Vagina (tissue), 2 donors: ENCODE measurements around the gene HERC4. TPM values are rescaled to one million over a fixed set of nuclear protein-coding genes. Genes with fewer than 3 reads are reported as not detected.

Experiments
- DNase-seq, 2 donors: peaks; one replicate each; pipeline ENCODE4 v3.0.0-alpha.2; 2017; ENCODE audit errors: extremely low spot score in 2 of 2
- H3K27ac ChIP-seq: fragments of 200-600 bp; sonication (generic); one replicate; pipeline ENCODE4 v1.5.1; 2019
- H3K27me3 ChIP-seq: fragments of 200-600 bp; sonication (generic); one replicate; pipeline ENCODE4 v1.5.1; 2019
- H3K36me3 ChIP-seq, 2 donors: fragments of 200-600 bp; sonication (generic); one replicate each; pipeline ENCODE4 v1.5.1; 2017 to 2019
- H3K4me1 ChIP-seq: fragments of 200-600 bp; sonication (generic); one replicate; pipeline ENCODE4 v1.5.1; 2019
- H3K4me3 ChIP-seq, 2 donors: fragments of 200-600 bp; sonication (generic); 1 replicate in 1 of 2; 2 replicates in 1 of 2; pipeline ENCODE4 v1.5.1; 2016 to 2019
- H3K9me3 ChIP-seq: fragments of 200-600 bp; sonication (generic); one replicate; pipeline ENCODE4 v1.5.1; 2019
- CTCF ChIP-seq, 3 experiments: fragments of 450-650 bp in 2 of 3; fragments of 200-600 bp in 1 of 3; sonication (generic) in 1 of 3; IDR thresholded peaks; one replicate each; pipeline ENCODE4 v1.5.1; 2017 to 2019; ENCODE audit warnings: antibody characterized with exemption in 3 of 3, mild to moderate bottlenecking in 2 of 3, moderate library complexity in 2 of 3
- POLR2A ChIP-seq, 2 donors: fragments of 450-650 bp; IDR thresholded peaks; one replicate each; pipeline ENCODE4 v1.6.1; 2017; ENCODE audit warnings: antibody characterized with exemption in 2 of 2, mild to moderate bottlenecking in 2 of 2, moderate library complexity in 2 of 2
- POLR2AphosphoS5 ChIP-seq, 2 donors: sonication (generic); formaldehyde crosslinking; IDR thresholded peaks; one replicate each; pipeline ENCODE4 v1.9.0; 2017; ENCODE audit warnings: antibody characterized with exemption in 2 of 2, mild to moderate bottlenecking in 2 of 2, low read depth in 1 of 2; ENCODE audit not compliant: insufficient read depth in 1 of 2
- intact Hi-C: fragments of 100-400 bp; cut with DNase I; formaldehyde crosslinking; loops from one replicate; pipeline ENCODE4 v1.15.1; 2023
- total RNA-seq: library from RNA; depleted of rRNA; stranded (reverse); fragments of >200 nt; gene quantifications from one replicate; pipeline ENCODE4 v1.2.3, GENCODE V29; 2016

HERC4 gene
- total RNA-seq, 1 donor from 2014 or later: 47.9 TPM

- no peaks in the 10 kb centered on the region for H3K9me3 ChIP-seq
- no peaks in the 10 kb centered on the region for H3K27me3 ChIP-seq
- no peak for DNase-seq
- intact Hi-C loops: no loop called here
- no peak overlapping the region for H3K4me3 ChIP-seq
- no peaks in the 10 kb centered on the region for H3K4me1 ChIP-seq
- H3K27ac ChIP-seq: no peak overlapping the region
- H3K36me3 ChIP-seq: peaks cover 0 to 25% of the 10 kb centered on the region in 2 donors
- TF ChIP-seq CTCF (IDR thresholded peaks at IDR 0.05) (no peak), POLR2A (IDR thresholded peaks at IDR 0.05) (no peak), POLR2AphosphoS5 (IDR thresholded peaks at IDR 0.05; ENCODE audit: insufficient read depth in 1 of 2, low read depth in 1 of 2) (no peak)
Observed at GRCh38 chr10:68010426-68010940, 64.6 kb downstream of the HERC4 start.

GRCh38 chr10:68007356-68007755, 67.7 kb downstream of the HERC4 start:
- Histone ChIP-seq H3K27ac (no peak overlapping the region), H3K27me3 (no peaks in the 10 kb centered on the region), H3K36me3 (peaks cover 0 to 21% of the 10 kb centered on the region in 2 donors), H3K4me1 (no peaks in the 10 kb centered on the region), H3K4me3 (no peak overlapping the region), H3K9me3 (no peaks in the 10 kb centered on the region)
- intact Hi-C loops: no loop called here
- no peak for DNase-seq
- TF ChIP-seq POLR2A (IDR thresholded peaks at IDR 0.05) (no peak), POLR2AphosphoS5 (IDR thresholded peaks at IDR 0.05; ENCODE audit: insufficient read depth in 1 of 2, low read depth in 1 of 2) (no peak), CTCF (IDR thresholded peaks at IDR 0.05) (no peak)

- H3K9me3 ChIP-seq: no peaks in the 10 kb centered on the region
- no peaks in the 10 kb centered on the region for H3K27me3 ChIP-seq
- H3K4me3 ChIP-seq: no peak overlapping the region
- H3K4me1 ChIP-seq: no peaks in the 10 kb centered on the region
- no peak for DNase-seq
- no peak for TF ChIP-seq POLR2A (IDR thresholded peaks at IDR 0.05)
- TF ChIP-seq CTCF (IDR thresholded peaks at IDR 0.05): no peak
- no peak for TF ChIP-seq POLR2AphosphoS5 (IDR thresholded peaks at IDR 0.05; ENCODE audit: insufficient read depth in 1 of 2, low read depth in 1 of 2)
- intact Hi-C loops: no loop called here
- H3K27ac ChIP-seq: no peak overlapping the region
- peaks cover 0 to 15% of the 10 kb centered on the region in 2 donors for H3K36me3 ChIP-seq
Observed at GRCh38 chr10:68001539-68001938, 73.5 kb downstream of the HERC4 start.

GRCh38 chr10:68001000-68001399, 74.1 kb downstream of the HERC4 start:
- Histone ChIP-seq H3K36me3 (peaks cover 0 to 15% of the 10 kb centered on the region in 2 donors), H3K9me3 (no peaks in the 10 kb centered on the region), H3K4me1 (no peaks in the 10 kb centered on the region), H3K27me3 (no peaks in the 10 kb centered on the region), H3K4me3 (no peak overlapping the region), H3K27ac (no peak overlapping the region)
- no peak for TF ChIP-seq CTCF (IDR thresholded peaks at IDR 0.05)
- no peak for DNase-seq
- intact Hi-C loops: no loop called here

GRCh38 chr10:67990093-67990492, 85.0 kb downstream of the HERC4 start:
- no peak overlapping the region for H3K27ac ChIP-seq
- no peaks in the 10 kb centered on the region for H3K27me3 ChIP-seq
- no peak overlapping the region for H3K4me3 ChIP-seq
- H3K4me1 ChIP-seq: no peaks in the 10 kb centered on the region
- intact Hi-C loops: no loop called here
- TF ChIP-seq POLR2AphosphoS5 (IDR thresholded peaks at IDR 0.05; ENCODE audit: insufficient read depth in 1 of 2, low read depth in 1 of 2): no peak
- no peak for TF ChIP-seq CTCF (IDR thresholded peaks at IDR 0.05)
- no peak for TF ChIP-seq POLR2A (IDR thresholded peaks at IDR 0.05)
- no peak for DNase-seq
- peaks cover 0 to 33% of the 10 kb centered on the region in 2 donors for H3K36me3 ChIP-seq
- H3K9me3 ChIP-seq: no peaks in the 10 kb centered on the region
